Lower leg skin (tissue), 3 donors: ENCODE results near the gene HMGB4.

Experiments used
- CTCF ChIP-seq, 3 donors: fragments of 450-650 bp; IDR thresholded peaks; one replicate each; pipeline ENCODE4 v1.5.1; 2016; ENCODE audit warnings: antibody characterized with exemption in 3 of 3, mild to moderate bottlenecking in 3 of 3, moderate library complexity in 2 of 3
- POLR2A ChIP-seq, 2 donors: fragments of 450-650 bp; IDR thresholded peaks; one replicate each; pipeline ENCODE4 v1.6.1; 2016 to 2017; ENCODE audit warnings: antibody characterized with exemption in 2 of 2, mild to moderate bottlenecking in 1 of 2, moderate library complexity in 1 of 2

GRCh38 chr1:33820804-33821203 is 43.1 kb upstream of the HMGB4 start:
- TF ChIP-seq CTCF (IDR thresholded peaks at IDR 0.05) (no peak), POLR2A (IDR thresholded peaks at IDR 0.05) (no peak)
